Fibroblast of upper back skin (primary cell): Measurements from ENCODE around the gene HEPACAM.

Experiments
- DNase-seq: peaks from one replicate; pipeline ENCODE4 v3.0.0-alpha.2; 2013

HEPACAM gene

GRCh38 chr11:124898711-124899110 is 37.1 kb downstream of the HEPACAM start:
- peak; percentile 80 for DNase-seq

- peak; percentile 94 for DNase-seq
Observed at GRCh38 chr11:124898263-124898680, 37.6 kb downstream of the HEPACAM start.

GRCh38 chr11:124897674-124898262 is 38.1 kb downstream of the HEPACAM start, which contains the start of gene ROBO4:
Gene ROBO4 (minus strand): TSS chr11:124897865. CDS start chr11:124897795, 70 bp downstream.
- DNase-seq = no peak

- peak; percentile 43 for DNase-seq
Observed at GRCh38 chr11:124896821-124897391, 38.9 kb downstream of the HEPACAM start.

- peak; percentile 33 for DNase-seq
Observed at GRCh38 chr11:124896071-124896750, 39.6 kb downstream of the HEPACAM start.

- no peak for DNase-seq
Observed at GRCh38 chr11:124895471-124895971, 40.3 kb downstream of the HEPACAM start.

- DNase-seq = no peak
Observed at GRCh38 chr11:124894606-124895430, 41.0 kb downstream of the HEPACAM start.

GRCh38 chr11:124893781-124894401 is 42.0 kb downstream of the HEPACAM start:
- DNase-seq = no peak

- no peak for DNase-seq
Observed at GRCh38 chr11:124892750-124893454, 42.9 kb downstream of the HEPACAM start.

GRCh38 chr11:124892146-124892545 is 43.7 kb downstream of the HEPACAM start:
- no peak for DNase-seq

GRCh38 chr11:124891373-124891861 is 44.4 kb downstream of the HEPACAM start:
- no peak for DNase-seq

GRCh38 chr11:124890683-124891372 is 45.0 kb downstream of the HEPACAM start:
- DNase-seq = no peak

- no peak for DNase-seq
Observed at GRCh38 chr11:124890151-124890550, 45.7 kb downstream of the HEPACAM start.

GRCh38 chr11:124889191-124890091 is 46.4 kb downstream of the HEPACAM start:
- DNase-seq = no peak

GRCh38 chr11:124887667-124888013 is 48.2 kb downstream of the HEPACAM start:
- no peak for DNase-seq

GRCh38 chr11:124886978-124887666 is 48.7 kb downstream of the HEPACAM start:
- DNase-seq = no peak

- DNase-seq = no peak
Observed at GRCh38 chr11:124886476-124886875, 49.4 kb downstream of the HEPACAM start.

- no peak for DNase-seq
Observed at GRCh38 chr11:124884869-124885479, 50.9 kb downstream of the HEPACAM start.

- no peak for DNase-seq
Observed at GRCh38 chr11:124884340-124884739, 51.5 kb downstream of the HEPACAM start.
